PC-3 (cell line): ENCODE measurements around the gene SARDH.

ENCODE experiments used
- EZH2 ChIP-seq: fragments of 300-600 bp; sonication (generic); IDR thresholded peaks from one replicate; pipeline ENCODE4 v1.6.1; 2017; ENCODE audit warnings: antibody characterized with exemption, mild to moderate bottlenecking, low read length; ENCODE audit not compliant: unreplicated experiment
- EZH2phosphoT487 ChIP-seq: fragments of 300-600 bp; sonication (generic); IDR thresholded peaks from 2 replicates; pipeline ENCODE4 v1.6.1; 2018; ENCODE audit warnings: mild to moderate bottlenecking, antibody characterized with exemption, low read length, borderline replicate concordance
- TF ChIP-seq, protein P1 (sequence below): fragments of 300-600 bp; sonication (generic); conservative IDR thresholded peaks from 2 replicates; pipeline ENCODE4 v1.5.1; 2017; ENCODE audit warnings: antibody characterized with exemption, low read depth, mild to moderate bottlenecking, low read length

DNA sequence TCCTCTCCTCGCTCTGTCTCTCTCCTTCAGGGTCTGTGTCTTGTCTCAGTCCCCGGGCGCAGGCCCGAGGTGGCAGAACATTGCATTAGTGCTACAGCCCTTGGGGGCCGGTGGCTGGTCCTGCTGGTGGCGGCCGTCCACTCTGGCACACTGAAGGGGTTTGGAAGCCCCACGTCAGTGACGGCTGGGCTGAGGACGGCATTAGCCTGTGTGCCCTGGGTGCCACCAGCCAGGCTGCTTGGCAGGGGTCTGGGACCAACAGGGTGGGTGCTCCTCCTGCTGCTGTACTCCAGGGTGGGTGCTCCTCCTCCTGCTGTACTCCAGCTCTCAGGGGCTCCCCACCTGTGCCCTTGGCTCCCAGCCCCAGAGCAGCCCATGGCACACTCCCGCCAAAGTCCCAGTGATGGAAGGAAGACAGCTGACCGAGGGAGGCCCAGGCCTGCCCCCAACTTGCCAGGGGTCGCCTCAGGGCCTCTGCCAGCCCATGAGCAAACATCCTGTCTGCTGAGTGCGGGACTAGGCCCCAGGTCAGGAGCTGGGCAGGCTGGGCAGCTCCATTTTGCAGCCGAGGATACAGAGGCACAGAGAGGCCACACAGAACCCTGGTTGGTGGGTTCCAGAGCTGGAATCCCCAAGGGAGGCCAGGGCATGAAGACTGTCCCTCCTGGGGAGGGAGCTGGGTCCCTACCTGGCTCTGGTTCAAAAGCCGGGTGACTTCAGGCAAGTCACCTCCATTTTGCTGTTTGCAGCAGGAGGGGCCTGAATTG, 27.3 kb downstream of the SARDH start:
- TF ChIP-seq EZH2 (no peak), EZH2phosphoT487 (no peak)
- TF ChIP-seq, protein P1, sequence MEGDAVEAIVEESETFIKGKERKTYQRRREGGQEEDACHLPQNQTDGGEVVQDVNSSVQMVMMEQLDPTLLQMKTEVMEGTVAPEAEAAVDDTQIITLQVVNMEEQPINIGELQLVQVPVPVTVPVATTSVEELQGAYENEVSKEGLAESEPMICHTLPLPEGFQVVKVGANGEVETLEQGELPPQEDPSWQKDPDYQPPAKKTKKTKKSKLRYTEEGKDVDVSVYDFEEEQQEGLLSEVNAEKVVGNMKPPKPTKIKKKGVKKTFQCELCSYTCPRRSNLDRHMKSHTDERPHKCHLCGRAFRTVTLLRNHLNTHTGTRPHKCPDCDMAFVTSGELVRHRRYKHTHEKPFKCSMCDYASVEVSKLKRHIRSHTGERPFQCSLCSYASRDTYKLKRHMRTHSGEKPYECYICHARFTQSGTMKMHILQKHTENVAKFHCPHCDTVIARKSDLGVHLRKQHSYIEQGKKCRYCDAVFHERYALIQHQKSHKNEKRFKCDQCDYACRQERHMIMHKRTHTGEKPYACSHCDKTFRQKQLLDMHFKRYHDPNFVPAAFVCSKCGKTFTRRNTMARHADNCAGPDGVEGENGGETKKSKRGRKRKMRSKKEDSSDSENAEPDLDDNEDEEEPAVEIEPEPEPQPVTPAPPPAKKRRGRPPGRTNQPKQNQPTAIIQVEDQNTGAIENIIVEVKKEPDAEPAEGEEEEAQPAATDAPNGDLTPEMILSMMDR, result no peak
